Liver (tissue), 3 donors: ENCODE data around the gene PHF2.

Experiments used
- JUND ChIP-seq, 2 donors: IDR thresholded peaks; 2 replicates each; pipeline ENCODE4 v1.6.1; 2016; ENCODE audit warnings: antibody characterized with exemption in 2 of 2
- RAD21 ChIP-seq, 2 donors: IDR thresholded peaks; 2 replicates each; pipeline ENCODE4 v1.6.1; 2016; ENCODE audit warnings: antibody characterized with exemption in 2 of 2, mild to moderate bottlenecking in 2 of 2
- REST ChIP-seq: IDR thresholded peaks from 2 replicates; pipeline ENCODE4 v1.6.1; 2016; ENCODE audit warnings: antibody characterized with exemption, mild to moderate bottlenecking
- TAF1 ChIP-seq: conservative IDR thresholded peaks from 2 replicates; pipeline ENCODE4 v1.6.1; 2016; ENCODE audit warnings: antibody characterized with exemption, mild to moderate bottlenecking
- YY1 ChIP-seq: IDR thresholded peaks from 2 replicates; pipeline ENCODE4 v1.6.1; 2016; ENCODE audit warnings: antibody characterized with exemption, mild to moderate bottlenecking
- TF ChIP-seq, protein P1 (sequence below): IDR thresholded peaks from 2 replicates; pipeline ENCODE4 v1.6.1; 2016; ENCODE audit warnings: antibody characterized with exemption
- TF ChIP-seq, protein P2 (sequence below): fragments of 150-350 bp; IDR thresholded peaks from 2 replicates; pipeline ENCODE4 v1.5.1; 2017; ENCODE audit warnings: improper control_type of control experiment, low read depth, low read length; ENCODE audit not compliant: missing input control
- donor health status: healthy.
- donor health status: healthy.

GRCh38 chr9:93690618-93691017 is 114.2 kb downstream of the PHF2 start:
- TF ChIP-seq JUND (IDR thresholded peaks at IDR 0.05): no peak
- TF ChIP-seq TAF1: no peak
- TF ChIP-seq, protein P1, sequence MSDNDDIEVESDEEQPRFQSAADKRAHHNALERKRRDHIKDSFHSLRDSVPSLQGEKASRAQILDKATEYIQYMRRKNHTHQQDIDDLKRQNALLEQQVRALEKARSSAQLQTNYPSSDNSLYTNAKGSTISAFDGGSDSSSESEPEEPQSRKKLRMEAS: no peak
- TF ChIP-seq, protein P2, sequence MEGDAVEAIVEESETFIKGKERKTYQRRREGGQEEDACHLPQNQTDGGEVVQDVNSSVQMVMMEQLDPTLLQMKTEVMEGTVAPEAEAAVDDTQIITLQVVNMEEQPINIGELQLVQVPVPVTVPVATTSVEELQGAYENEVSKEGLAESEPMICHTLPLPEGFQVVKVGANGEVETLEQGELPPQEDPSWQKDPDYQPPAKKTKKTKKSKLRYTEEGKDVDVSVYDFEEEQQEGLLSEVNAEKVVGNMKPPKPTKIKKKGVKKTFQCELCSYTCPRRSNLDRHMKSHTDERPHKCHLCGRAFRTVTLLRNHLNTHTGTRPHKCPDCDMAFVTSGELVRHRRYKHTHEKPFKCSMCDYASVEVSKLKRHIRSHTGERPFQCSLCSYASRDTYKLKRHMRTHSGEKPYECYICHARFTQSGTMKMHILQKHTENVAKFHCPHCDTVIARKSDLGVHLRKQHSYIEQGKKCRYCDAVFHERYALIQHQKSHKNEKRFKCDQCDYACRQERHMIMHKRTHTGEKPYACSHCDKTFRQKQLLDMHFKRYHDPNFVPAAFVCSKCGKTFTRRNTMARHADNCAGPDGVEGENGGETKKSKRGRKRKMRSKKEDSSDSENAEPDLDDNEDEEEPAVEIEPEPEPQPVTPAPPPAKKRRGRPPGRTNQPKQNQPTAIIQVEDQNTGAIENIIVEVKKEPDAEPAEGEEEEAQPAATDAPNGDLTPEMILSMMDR: no peak
- TF ChIP-seq YY1: no peak
- TF ChIP-seq RAD21 (IDR thresholded peaks at IDR 0.05): no peak
- TF ChIP-seq REST: no peak
